HepG2 (cell line): ENCODE data around the gene CDK1. TPM values are rescaled to one million over a fixed set of nuclear protein-coding genes. Genes with fewer than 3 reads are reported as not detected.
A peak's percentile ranks its signal among the peaks of the same experiment; 100 is the strongest.

ENCODE experiments used
- ATAC-seq: fragments of 200-7000 bp; cut with Tn5 transposase; 3 replicates; pipeline ENCODE4 v1.9.1; 2020; ENCODE audit warnings: mild to moderate bottlenecking, moderate library complexity
- BruUV-seq: library from RNA; stranded (reverse); fragments of 400-500 nt; replicated peaks from 2 replicates; lab custom pipeline; 2021; lab: Mats Ljungman, UMichigan
- CTCF ChIA-PET: fragments of 300-600 bp; formaldehyde crosslinking; extraction: SDS; loops from one replicate; lab custom pipeline; 2021; ENCODE audit warnings: low total read pairs, inconsistent platforms, low intra/inter-chr PET ratio; lab: Yijun Ruan, JAX
- POLR2A ChIA-PET: fragments of 350-600 bp; sonication (Branson Sonifier 250); formaldehyde crosslinking; loops from one replicate; lab custom pipeline; 2020; ENCODE audit warnings: antibody characterized with exemption, inconsistent platforms; lab: Yijun Ruan, JAX
- DNase-seq: peaks from one replicate; pipeline ENCODE4 v3.0.0-alpha.2; 2015; ENCODE audit warnings: low spot score
- FAIRE-seq: peaks from 3 replicates; lab custom pipeline; 2011; peaks lifted over from hg19 to GRCh38; lab: Jason Lieb, UNC
- H2AFZ ChIP-seq: one replicate; pipeline ENCODE4 v1.6.1; 2011; ENCODE audit warnings: low read length, inconsistent platforms
- H3K27ac ChIP-seq: fragments of 300-600 bp; 3 replicates; pipeline ENCODE4 v1.8.0; 2011; ENCODE audit warnings: mixed run types, mild to moderate bottlenecking, mixed read lengths, low read length, inconsistent platforms; ENCODE audit not compliant: insufficient read depth; ENCODE audit errors: extremely low read length
- H3K27me3 ChIP-seq, 2 experiments: fragments of 200-600 bp in 1 of 2; 2 replicates in 1 of 2; 3 replicates in 1 of 2; pipeline versions ENCODE4 v1.6.0 to v1.8.0; 2011; ENCODE audit warnings: low read length in 2 of 2, mild to moderate bottlenecking in 2 of 2, moderate library complexity in 2 of 2, inconsistent platforms in 1 of 2; ENCODE audit not compliant: insufficient read depth in 2 of 2, control insufficient read depth in 1 of 2
- H3K36me3 ChIP-seq, 2 experiments: fragments of 200-600 bp in 1 of 2; replicated peaks in 1 of 2; 2 replicates in 1 of 2; 3 replicates in 1 of 2; pipeline versions ENCODE4 v1.5.1 to v1.8.0; 2011; ENCODE audit warnings: low read length in 2 of 2, inconsistent platforms in 1 of 2; ENCODE audit not compliant: insufficient read depth in 2 of 2, control insufficient read depth in 1 of 2
- H3K4me1 ChIP-seq: 2 replicates; pipeline ENCODE4 v1.5.1; 2012; ENCODE audit warnings: low read length, inconsistent platforms; ENCODE audit not compliant: insufficient read depth
- H3K4me2 ChIP-seq: 2 replicates; pipeline ENCODE4 v1.6.0; 2011; ENCODE audit warnings: low read depth, low read length, inconsistent platforms
- H3K4me3 ChIP-seq, 3 experiments: fragments of 200-600 bp in 1 of 3; sonication (generic), shearing (Covaris generic) in 1 of 3; replicated peaks in 1 of 3; 2 replicates each; pipeline ENCODE4 v1.5.1; 2011 to 2016; ENCODE audit warnings: low read length in 3 of 3, inconsistent platforms in 2 of 3, low read depth in 2 of 3, mild to moderate bottlenecking in 2 of 3, control low read depth in 1 of 3, mixed read lengths in 1 of 3; ENCODE audit not compliant: insufficient read depth in 1 of 3
- H3K79me2 ChIP-seq: one replicate; pipeline ENCODE4 v1.6.1; 2011; ENCODE audit warnings: low read length, inconsistent platforms; ENCODE audit not compliant: insufficient read depth
- H3K9ac ChIP-seq: 2 replicates; pipeline ENCODE4 v1.6.0; 2011; ENCODE audit warnings: mild to moderate bottlenecking, low read depth, low read length, inconsistent platforms; ENCODE audit not compliant: insufficient read depth
- H3K9me3 ChIP-seq: 2 replicates; pipeline ENCODE4 v1.5.1; 2012; ENCODE audit warnings: mild to moderate bottlenecking, low read length
- H4K20me1 ChIP-seq: 2 replicates; pipeline ENCODE4 v1.6.0; 2011; ENCODE audit warnings: inconsistent platforms, mild to moderate bottlenecking, low read length, moderate library complexity; ENCODE audit not compliant: insufficient read depth
- CBX2 ChIP-seq, 2 experiments: fragments of 200-600 bp in 1 of 2; sonication (generic); formaldehyde crosslinking in 1 of 2; IDR thresholded peaks; 2 replicates each; pipeline versions ENCODE4 v1.7.0 to v1.8.1; 2018 to 2022; ENCODE audit warnings: low read depth in 2 of 2, low read length in 1 of 2, mild to moderate bottlenecking in 1 of 2, missing genetic modification reagents in 1 of 2
- HES4 ChIP-seq: sonication (generic); formaldehyde crosslinking; IDR thresholded peaks from 2 replicates; pipeline ENCODE4 v1.9.0; 2021; ENCODE audit warnings: mild to moderate bottlenecking, missing genetic modification reagents, borderline replicate concordance
- MTF2 ChIP-seq: sonication (generic); formaldehyde crosslinking; IDR thresholded peaks from 2 replicates; pipeline ENCODE4 v1.5.0; 2020; ENCODE audit warnings: missing genetic modification reagents, borderline replicate concordance
- TGIF2 ChIP-seq: IDR thresholded peaks from 2 replicates; pipeline ENCODE4 v1.6.1; 2016; ENCODE audit warnings: control low read depth, missing compliant biosample characterization
- ZNF317 ChIP-seq: sonication (generic); formaldehyde crosslinking; IDR thresholded peaks from 2 replicates; pipeline ENCODE4 v1.5.0; 2020; ENCODE audit warnings: mild to moderate bottlenecking, missing genetic modification reagents
- ZNF34 ChIP-seq: sonication (generic); formaldehyde crosslinking; IDR thresholded peaks from 2 replicates; pipeline ENCODE4 v1.4.0; 2020; ENCODE audit warnings: mild to moderate bottlenecking, missing genetic modification reagents, borderline replicate concordance
- ZNF503 ChIP-seq: sonication (generic); formaldehyde crosslinking; IDR thresholded peaks from 2 replicates; pipeline ENCODE4 v1.4.0; 2020; ENCODE audit warnings: missing genetic modification reagents
- ZNF614 ChIP-seq: IDR thresholded peaks from 2 replicates; pipeline ENCODE4 v1.6.1; 2018; ENCODE audit warnings: missing biosample characterization, missing genetic modification reagents, inconsistent platforms, borderline replicate concordance
- ZNF678 ChIP-seq: sonication (generic); formaldehyde crosslinking; IDR thresholded peaks from 2 replicates; pipeline ENCODE4 v1.4.0; 2020; ENCODE audit warnings: mild to moderate bottlenecking, missing genetic modification reagents
- ZNF724P ChIP-seq: sonication (generic); formaldehyde crosslinking; IDR thresholded peaks from 2 replicates; pipeline ENCODE4 v1.8.0; 2022; ENCODE audit warnings: missing genetic modification reagents, borderline replicate concordance
- ZNF75D ChIP-seq: sonication (generic); formaldehyde crosslinking; IDR thresholded peaks from 2 replicates; pipeline ENCODE4 v1.8.1; 2023; ENCODE audit warnings: missing genetic modification reagents, mild to moderate bottlenecking, borderline replicate concordance
- WGBS: methylation state at CpG from one replicate; pipeline ENCODE4 v1.1.6; 2017; ENCODE audit warnings: low lambda C conversion rate; 5-methylcytosine and 5-hydroxymethylcytosine counted together
- in situ Hi-C: cut with HindIII; loops from 2 replicates; pipeline ENCODE4 v1.10.0; 2017; ENCODE audit warnings: low pct_unique_long_range_greater_than_20kb; ENCODE audit not compliant: extremely low pct_ligation_motif_present
- intact Hi-C: fragments of 100-400 bp; cut with micrococcal nuclease; formaldehyde crosslinking; loops from one replicate; pipeline ENCODE4 v1.10.0; 2022; ENCODE audit not compliant: unreplicated experiment
- polyA plus RNA-seq, 8 experiments: library from polyadenylated mRNA; depleted of rRNA in 3 of 8; stranded (reverse) in 7 of 8; unstranded in 1 of 8; fragments of >200 nt; fragmentation: Illumina TruSeq in 4 of 8; extraction: Trizol in 4 of 8; gene quantifications; 2 replicates each; pipeline versions ENCODE4 v1.2.1 to v1.2.3, GENCODE V29; 2011 to 2016; ENCODE audit warnings: low read depth in 4 of 8, missing spikeins in 1 of 8, mixed read lengths in 1 of 8; ENCODE audit not compliant: insufficient read depth in 1 of 8
- total RNA-seq, 5 experiments: library from RNA; depleted of rRNA; stranded (reverse); fragments of >200 nt; fragmentation: Illumina TruSeq; extraction: Trizol; gene quantifications; 2 replicates each; pipeline ENCODE4 v1.2.3, GENCODE V29; 2016; ENCODE audit warnings: low read depth in 1 of 5
- TF ChIP-seq, protein P1 (sequence below): sonication (generic); formaldehyde crosslinking; IDR thresholded peaks from 2 replicates; pipeline ENCODE4 v1.4.0; 2020; ENCODE audit warnings: missing genetic modification reagents
- TF ChIP-seq, protein P2 (sequence below): IDR thresholded peaks from 2 replicates; pipeline ENCODE4 v1.6.1; 2018; ENCODE audit warnings: missing genetic modification reagents

Gene CDK1
- total and polyA plus RNA-seq, 2 of the 13 experiments (the other 11 are each of a cell fraction or from before 2014, with no cell fraction given) = 42.6 to 132 TPM

DNA sequence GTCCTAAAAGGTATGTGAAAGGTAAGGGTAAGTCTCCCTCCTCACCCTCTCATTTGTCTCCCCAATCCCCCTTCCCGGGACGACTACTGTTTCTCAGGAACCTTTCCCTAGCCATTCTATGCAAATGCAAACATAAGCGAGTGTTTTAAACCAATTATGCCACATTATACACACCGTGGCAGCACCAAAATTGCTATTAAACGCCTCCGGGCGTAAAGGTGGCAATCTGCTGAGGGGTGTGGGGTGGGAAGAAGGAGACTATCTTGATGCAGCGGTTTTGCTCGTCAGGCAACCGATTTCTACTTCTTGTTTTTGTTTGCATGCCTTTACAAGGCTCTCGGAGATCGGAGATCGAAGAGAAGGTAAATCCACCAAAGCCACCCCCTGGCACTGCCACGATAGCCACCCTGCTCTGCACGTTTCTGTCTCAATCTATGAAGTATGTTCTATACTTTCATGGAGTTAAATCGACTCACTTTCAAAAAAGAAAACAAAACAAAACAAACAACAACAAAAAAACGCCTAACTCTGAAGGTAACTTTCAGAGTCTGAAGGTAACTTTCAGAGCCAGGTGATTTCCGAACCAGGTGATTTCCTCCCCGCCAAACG lies 46.0 kb upstream of the CDK1 start:
- BruUV-seq = no TSS peak

GRCh38 chr10:60732807-60733516 lies 45.3 kb upstream of the CDK1 start:
- Histone ChIP-seq H3K4me3 (peak overlapping the region; percentile 44 to 76 (median 49)), H3K4me1 (peaks cover 8% of the 10 kb centered on the region), H3K4me2 (peak overlapping the region; percentile 75), H3K9me3 (no peaks in the 10 kb centered on the region), H4K20me1 (no peaks in the 10 kb centered on the region), H3K36me3 (no peaks in the 10 kb centered on the region), H3K9ac (no peak overlapping the region), H3K27ac (no peak overlapping the region), H3K79me2 (no peaks in the 10 kb centered on the region), H3K27me3 (peaks cover 4 to 51% of the 10 kb centered on the region in 2 experiments), H2AFZ (peak overlapping the region; percentile 34)
- ATAC-seq (peak; percentile 99), DNase-seq (no peak), FAIRE-seq (no peak)
- no TSS peak for BruUV-seq
- ChIA-PET POLR2A (no interaction called here), CTCF (no interaction called here)
- in situ Hi-C loops = no loop called here
- 2% methylated on average over 10 of the region's 60 CpGs for WGBS
- intact Hi-C loops = no loop called here
- TF ChIP-seq TGIF2 (CRISPR knock-in tag) = no peak
- no peak for TF ChIP-seq ZNF34 (CRISPR knock-in tag)
- TF ChIP-seq ZNF614 (CRISPR knock-in tag) = no peak
- TF ChIP-seq ZNF724P (CRISPR knock-in tag) = no peak
- TF ChIP-seq ZNF678 = no peak
- TF ChIP-seq ZNF503 (CRISPR knock-in tag) = no peak
- TF ChIP-seq, protein P1, sequence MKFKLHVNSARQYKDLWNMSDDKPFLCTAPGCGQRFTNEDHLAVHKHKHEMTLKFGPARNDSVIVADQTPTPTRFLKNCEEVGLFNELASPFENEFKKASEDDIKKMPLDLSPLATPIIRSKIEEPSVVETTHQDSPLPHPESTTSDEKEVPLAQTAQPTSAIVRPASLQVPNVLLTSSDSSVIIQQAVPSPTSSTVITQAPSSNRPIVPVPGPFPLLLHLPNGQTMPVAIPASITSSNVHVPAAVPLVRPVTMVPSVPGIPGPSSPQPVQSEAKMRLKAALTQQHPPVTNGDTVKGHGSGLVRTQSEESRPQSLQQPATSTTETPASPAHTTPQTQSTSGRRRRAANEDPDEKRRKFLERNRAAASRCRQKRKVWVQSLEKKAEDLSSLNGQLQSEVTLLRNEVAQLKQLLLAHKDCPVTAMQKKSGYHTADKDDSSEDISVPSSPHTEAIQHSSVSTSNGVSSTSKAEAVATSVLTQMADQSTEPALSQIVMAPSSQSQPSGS (CRISPR knock-in tag) = no peak
- TF ChIP-seq ZNF317 (CRISPR knock-in tag) = no peak
- TF ChIP-seq ZNF75D = no peak
- TF ChIP-seq MTF2 (CRISPR knock-in tag) = peak; percentile 49; the same call in 1 of the 2 replicates
- TF ChIP-seq, protein P2, sequence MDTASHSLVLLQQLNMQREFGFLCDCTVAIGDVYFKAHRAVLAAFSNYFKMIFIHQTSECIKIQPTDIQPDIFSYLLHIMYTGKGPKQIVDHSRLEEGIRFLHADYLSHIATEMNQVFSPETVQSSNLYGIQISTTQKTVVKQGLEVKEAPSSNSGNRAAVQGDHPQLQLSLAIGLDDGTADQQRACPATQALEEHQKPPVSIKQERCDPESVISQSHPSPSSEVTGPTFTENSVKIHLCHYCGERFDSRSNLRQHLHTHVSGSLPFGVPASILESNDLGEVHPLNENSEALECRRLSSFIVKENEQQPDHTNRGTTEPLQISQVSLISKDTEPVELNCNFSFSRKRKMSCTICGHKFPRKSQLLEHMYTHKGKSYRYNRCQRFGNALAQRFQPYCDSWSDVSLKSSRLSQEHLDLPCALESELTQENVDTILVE (CRISPR knock-in tag) = no peak

More for the DNA sequence above, 46.0 kb upstream of the CDK1 start:
- DNase-seq (no peak), ATAC-seq (no peak), FAIRE-seq (no peak)
- 2% methylated on average over 20 of the region's 20 CpGs for WGBS
- peaks cover 4 to 51% of the 10 kb centered on the region in 2 experiments for H3K27me3 ChIP-seq
- H3K4me2 ChIP-seq = peak overlapping the region; percentile 75
- intact Hi-C loops = no loop called here
- no peaks in the 10 kb centered on the region for H3K79me2 ChIP-seq
- no peak overlapping the region for H3K9ac ChIP-seq
- H3K9me3 ChIP-seq = no peaks in the 10 kb centered on the region
- no peak overlapping the region for H3K27ac ChIP-seq
- H3K4me3 ChIP-seq = peak overlapping the region; percentile 44 to 76 (median 49); a peak in 4 of 6 replicates
- in situ Hi-C loops = no loop called here
- CTCF ChIA-PET = no interaction called here
- H3K4me1 ChIP-seq = peaks cover 8% of the 10 kb centered on the region
- TF ChIP-seq CBX2 (IDR thresholded peaks at IDR 0.05; ENCODE audit: low read depth, low read length) (peak; percentile 91; the same call in 1 of the 2 replicates), CBX2 (CRISPR knock-in tag; IDR thresholded peaks at IDR 0.05; ENCODE audit: low read depth) (peak; percentile 77; the same call in 1 of the 2 replicates), HES4 (CRISPR knock-in tag) (no peak)
- H4K20me1 ChIP-seq = no peaks in the 10 kb centered on the region
- H3K36me3 ChIP-seq = no peaks in the 10 kb centered on the region
- no peak overlapping the region for H2AFZ ChIP-seq
- POLR2A ChIA-PET = no interaction called here
